HG03571 (cell line): ENCODE measurements around the gene MRPS26.
"Not testable (repeated sequence)": the region's sequence is repeated elsewhere in the genome, so short reads cannot be mapped to it uniquely, and the experiment has no call there.

Source experiments
- ATAC-seq: cut with Tn5 transposase; IDR thresholded peaks from one replicate; pipeline ENCODE4 v1.9.1; 2021; ENCODE audit not compliant: unreplicated experiment

MRPS26 gene

DNA sequence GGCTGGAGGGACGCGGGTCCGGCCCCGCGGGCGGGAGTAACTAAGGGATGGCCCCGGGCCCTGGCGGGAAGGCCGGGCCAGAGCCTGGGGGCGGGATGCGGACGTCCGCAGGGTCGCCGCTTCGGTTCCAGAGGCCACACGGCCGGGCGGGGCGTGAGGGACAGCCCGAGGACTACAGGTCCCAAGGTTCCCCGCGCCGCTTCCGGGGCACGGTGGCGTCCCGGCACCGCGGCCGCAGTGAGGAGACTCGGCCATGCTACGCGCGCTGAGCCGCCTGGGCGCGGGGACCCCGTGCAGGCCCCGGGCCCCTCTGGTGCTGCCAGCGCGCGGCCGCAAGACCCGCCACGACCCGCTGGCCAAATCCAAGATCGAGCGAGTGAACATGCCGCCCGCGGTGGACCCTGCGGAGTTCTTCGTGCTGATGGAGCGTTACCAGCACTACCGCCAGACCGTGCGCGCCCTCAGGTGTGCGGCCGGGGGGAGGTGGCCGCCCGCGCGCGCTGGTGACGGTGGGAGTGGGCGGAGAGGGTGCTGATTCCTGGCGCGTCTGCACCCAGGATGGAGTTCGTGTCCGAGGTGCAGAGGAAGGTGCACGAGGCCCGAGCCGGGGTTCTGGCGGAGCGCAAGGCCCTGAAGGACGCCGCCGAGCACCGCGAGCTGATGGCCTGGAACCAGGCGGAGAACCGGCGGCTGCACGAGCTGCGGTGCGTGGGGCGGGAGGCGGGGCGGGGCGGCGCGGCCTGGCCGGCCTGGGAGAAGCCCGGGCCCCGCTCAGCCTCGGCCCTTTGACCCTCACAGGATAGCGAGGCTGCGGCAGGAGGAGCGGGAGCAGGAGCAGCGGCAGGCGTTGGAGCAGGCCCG lies at the start of gene MRPS26:
Gene MRPS26, plus strand, starts transcription at position 237 of the 861 bp plus-strand sequence. Its CDS starts 17 bp downstream, at position 254.
- peak; percentile 84 for ATAC-seq

DNA sequence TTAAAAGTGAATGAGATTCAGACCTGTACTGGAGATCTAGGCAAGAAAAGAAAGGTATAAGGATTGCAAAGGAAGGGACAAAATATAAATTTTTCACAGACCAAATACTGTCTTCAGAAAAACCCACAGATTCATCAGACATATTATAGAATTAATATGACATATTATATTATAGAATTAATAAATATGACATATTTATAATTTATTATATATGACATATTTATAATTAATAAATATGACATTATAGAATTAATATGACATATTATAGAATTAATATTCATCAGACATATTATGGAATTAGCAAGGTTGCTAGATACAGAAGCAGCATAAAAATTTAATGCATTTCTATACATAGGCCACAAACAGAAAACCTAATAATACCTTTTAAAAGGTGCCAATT lies 47.1 kb upstream of the MRPS26 start:
- no peak for ATAC-seq

GRCh38 chr20:3000852-3001523 lies 44.9 kb upstream of the MRPS26 start:
- ATAC-seq, result no peak

GRCh38 chr20:3003416-3003815 lies 42.4 kb upstream of the MRPS26 start:
- no peak for ATAC-seq

GRCh38 chr20:3010985-3011723 lies 34.7 kb upstream of the MRPS26 start:
- no peak for ATAC-seq

- no peak for ATAC-seq
These were observed 34.1 kb upstream of the MRPS26 start for GRCh38 chr20:3011752-3012151.

DNA sequence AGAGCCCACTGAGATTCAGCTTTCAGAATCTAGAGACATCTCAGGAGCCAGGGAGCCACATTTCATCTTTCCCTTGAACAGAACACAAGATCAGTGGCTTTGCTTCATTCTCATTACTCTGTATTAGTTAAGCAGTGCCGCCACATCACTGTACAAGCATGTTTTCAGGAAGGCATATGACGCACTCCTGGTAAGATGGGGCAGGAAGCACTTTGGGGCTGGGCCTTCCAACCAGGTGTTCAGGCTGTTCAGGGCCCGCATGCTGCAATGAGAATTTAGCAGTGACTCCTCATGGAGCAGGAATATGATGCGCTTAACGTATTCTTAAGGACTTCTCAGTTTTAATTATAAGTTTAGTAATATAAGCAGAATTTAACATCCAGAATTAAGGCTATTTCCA lies 32.1 kb upstream of the MRPS26 start:
- no peak for ATAC-seq

- no peak for ATAC-seq
These were observed 31.7 kb upstream of the MRPS26 start for GRCh38 chr20:3014179-3014578.

- ATAC-seq, result no peak
These were observed 31.2 kb upstream of the MRPS26 start for GRCh38 chr20:3014662-3015061.

GRCh38 chr20:3015302-3015701 lies 30.6 kb upstream of the MRPS26 start:
- ATAC-seq, result not testable (repeated sequence)

DNA sequence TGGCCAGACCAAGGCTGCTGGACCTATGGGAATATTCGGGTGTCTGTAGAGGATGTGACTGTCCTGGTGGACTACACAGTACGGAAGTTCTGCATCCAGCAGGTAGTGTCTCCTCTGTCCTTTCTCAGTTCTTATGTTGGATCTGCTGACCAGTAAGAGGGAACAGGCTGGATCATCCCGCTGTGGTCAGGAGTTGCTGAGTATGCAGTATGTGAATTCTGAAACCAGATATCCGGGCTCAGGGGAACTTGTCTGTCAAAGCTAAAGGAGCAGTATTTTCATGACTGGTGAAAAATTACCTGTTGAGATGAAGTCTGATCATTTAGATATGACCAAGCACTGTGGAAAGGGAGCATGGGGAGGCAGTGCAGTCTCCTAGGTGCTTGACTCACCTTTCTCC lies 24.5 kb upstream of the MRPS26 start:
- ATAC-seq, result no peak

- ATAC-seq, result no peak
These were observed 24.1 kb upstream of the MRPS26 start for GRCh38 chr20:3021777-3022176.

- not testable (repeated sequence) for ATAC-seq
These were observed 23.0 kb upstream of the MRPS26 start for GRCh38 chr20:3022559-3023490.

GRCh38 chr20:3027987-3028386 lies 17.9 kb upstream of the MRPS26 start:
- no peak for ATAC-seq

GRCh38 chr20:3031524-3032147 lies 14.2 kb upstream of the MRPS26 start:
- ATAC-seq, result no peak

DNA sequence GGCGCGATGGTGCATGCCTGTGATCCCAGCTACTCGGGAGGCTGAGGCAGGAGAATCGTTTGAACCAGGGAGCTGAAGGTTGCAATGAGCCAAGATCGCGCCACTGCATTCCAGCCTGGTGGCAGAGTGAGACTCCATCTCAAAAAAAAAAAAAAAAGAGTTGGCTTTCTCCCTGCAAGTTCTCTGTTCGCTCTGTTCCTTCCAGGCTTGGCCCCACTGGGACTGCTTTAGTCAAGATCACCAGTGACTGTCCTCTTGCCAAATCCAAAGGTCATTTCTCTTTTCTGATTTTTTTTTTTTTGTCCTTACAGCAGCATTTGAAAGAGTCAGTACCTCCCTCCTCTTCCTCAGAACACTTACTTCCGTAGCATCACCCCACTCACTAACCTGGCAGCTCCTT lies 13.2 kb upstream of the MRPS26 start:
- no peak for ATAC-seq

GRCh38 chr20:3037654-3038053 lies 8.2 kb upstream of the MRPS26 start:
- ATAC-seq, result no peak

DNA sequence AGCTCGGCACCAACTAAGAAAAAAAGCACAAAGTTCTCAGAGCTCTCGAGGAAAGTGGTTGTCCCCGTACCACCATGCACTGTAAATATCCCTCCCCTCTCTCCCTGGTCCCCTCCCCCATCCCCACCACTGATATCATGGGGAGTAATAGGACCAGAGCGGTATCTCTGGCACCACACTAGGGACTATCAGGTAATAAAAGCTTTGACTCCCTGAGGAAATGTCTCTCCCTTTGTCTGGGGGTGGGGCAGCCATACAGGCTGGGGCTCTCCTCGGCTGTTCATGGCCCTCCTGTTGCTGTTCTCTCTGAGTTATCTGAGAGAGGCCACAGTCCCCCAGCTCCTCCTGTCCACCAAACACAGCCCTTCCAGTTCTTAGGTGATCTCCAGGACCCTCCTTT lies 7.4 kb upstream of the MRPS26 start:
- no peak for ATAC-seq

GRCh38 chr20:3039426-3039825 lies 6.4 kb upstream of the MRPS26 start:
- ATAC-seq, result no peak

DNA sequence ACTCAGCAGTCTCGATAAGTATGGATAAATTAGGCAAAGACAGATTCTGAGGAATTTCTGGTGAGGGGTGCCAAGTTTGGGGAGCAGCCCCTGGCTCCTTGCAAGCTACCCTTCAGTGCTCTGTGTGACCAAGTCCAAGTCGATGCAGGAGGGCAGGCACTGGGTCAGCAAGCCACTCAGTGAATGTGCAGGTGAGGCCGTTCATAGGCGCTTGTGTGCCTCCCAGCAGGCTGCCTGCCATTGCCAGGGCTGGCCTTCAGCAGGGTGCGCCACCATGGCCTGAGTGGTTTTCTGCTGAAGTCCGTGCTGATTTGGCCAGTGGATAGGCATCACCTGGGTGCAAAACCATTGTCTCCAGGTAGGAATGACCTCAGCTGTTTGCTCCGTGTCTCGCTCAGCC lies 5.8 kb upstream of the MRPS26 start:
- ATAC-seq, result no peak
